Breast epithelium (tissue), 4 donors: ENCODE data around the gene GRIA3. TPM values are rescaled to one million over a fixed set of nuclear protein-coding genes. Genes with fewer than 3 reads are reported as not detected.

Experiments used
- DNase-seq, 2 donors: peaks; one replicate each; pipeline ENCODE4 v3.0.0-alpha.2; 2019; ENCODE audit warnings: low spot score in 2 of 2
- H3K27ac ChIP-seq, 2 donors: fragments of 200-600 bp; sonication (generic) in 1 of 2; one replicate each; pipeline ENCODE4 v1.5.1; 2016 to 2019; ENCODE audit warnings: mild to moderate bottlenecking in 1 of 2
- H3K27me3 ChIP-seq, 2 donors: fragments of 200-600 bp; sonication (generic) in 1 of 2; one replicate each; pipeline versions ENCODE4 v1.5.1 to v1.6.0; 2017 to 2019; ENCODE audit warnings: control low read depth in 1 of 2, mild to moderate bottlenecking in 1 of 2
- H3K36me3 ChIP-seq: fragments of 200-600 bp; one replicate; pipeline ENCODE4 v1.5.1; 2019
- H3K4me1 ChIP-seq, 2 donors: fragments of 200-600 bp; sonication (generic); one replicate each; pipeline ENCODE4 v1.5.1; 2016 to 2019; ENCODE audit warnings: control low read depth in 1 of 2
- H3K4me3 ChIP-seq, 3 donors: fragments of 200-600 bp; sonication (generic); 1 replicate in 2 of 3; 2 replicates in 1 of 3; pipeline ENCODE4 v1.5.1; 2016 to 2019; ENCODE audit warnings: mild to moderate bottlenecking in 3 of 3, moderate library complexity in 2 of 3
- H3K9me3 ChIP-seq, 2 donors: fragments of 200-600 bp; sonication (generic) in 1 of 2; one replicate each; pipeline ENCODE4 v1.5.1; 2016 to 2019; ENCODE audit warnings: control low read depth in 1 of 2
- CTCF ChIP-seq, 3 donors: fragments of 450-650 bp; IDR thresholded peaks; one replicate each; pipeline ENCODE4 v1.5.1; 2016 to 2017; ENCODE audit warnings: antibody characterized with exemption in 3 of 3, mild to moderate bottlenecking in 3 of 3, moderate library complexity in 3 of 3
- POLR2A ChIP-seq: fragments of 450-650 bp; IDR thresholded peaks from one replicate; pipeline ENCODE4 v1.6.1; 2016; ENCODE audit warnings: antibody characterized with exemption, mild to moderate bottlenecking, moderate library complexity
- POLR2AphosphoS5 ChIP-seq, 3 donors: sonication (generic); formaldehyde crosslinking; IDR thresholded peaks; one replicate each; pipeline ENCODE4 v1.6.1; 2017; ENCODE audit warnings: antibody characterized with exemption in 3 of 3
- intact Hi-C: fragments of 100-400 bp; cut with DNase I; formaldehyde crosslinking; loops from one replicate; pipeline ENCODE4 v1.15.1; 2023; ENCODE audit warnings: low total_unique reads
- total RNA-seq, 3 donors: library from RNA; depleted of rRNA; stranded (reverse); fragments of >200 nt; gene quantifications; one replicate each; pipeline ENCODE4 v1.1.0, GENCODE V29; 2016

GRIA3 gene
- total RNA-seq, 3 donors from 2014 or later: 0.98 to 2.6 (median 1.9) TPM

- no peaks in the 10 kb centered on the region for H3K4me1 ChIP-seq
- peaks cover 0 to 6% of the 10 kb centered on the region in 2 donors for H3K27me3 ChIP-seq
- TF ChIP-seq POLR2A: no peak
- no peak for TF ChIP-seq POLR2AphosphoS5 (IDR thresholded peaks at IDR 0.05)
- no peak for TF ChIP-seq CTCF (IDR thresholded peaks at IDR 0.05)
- no peak overlapping the region for H3K4me3 ChIP-seq
- no peaks in the 10 kb centered on the region for H3K36me3 ChIP-seq
- H3K27ac ChIP-seq: no peak overlapping the region
- no peaks in the 10 kb centered on the region for H3K9me3 ChIP-seq
- intact Hi-C loops: no loop called here
- no peak for DNase-seq
Measured at GRCh38 chrX:123324625-123325024, 140.5 kb downstream of the GRIA3 start.

DNA sequence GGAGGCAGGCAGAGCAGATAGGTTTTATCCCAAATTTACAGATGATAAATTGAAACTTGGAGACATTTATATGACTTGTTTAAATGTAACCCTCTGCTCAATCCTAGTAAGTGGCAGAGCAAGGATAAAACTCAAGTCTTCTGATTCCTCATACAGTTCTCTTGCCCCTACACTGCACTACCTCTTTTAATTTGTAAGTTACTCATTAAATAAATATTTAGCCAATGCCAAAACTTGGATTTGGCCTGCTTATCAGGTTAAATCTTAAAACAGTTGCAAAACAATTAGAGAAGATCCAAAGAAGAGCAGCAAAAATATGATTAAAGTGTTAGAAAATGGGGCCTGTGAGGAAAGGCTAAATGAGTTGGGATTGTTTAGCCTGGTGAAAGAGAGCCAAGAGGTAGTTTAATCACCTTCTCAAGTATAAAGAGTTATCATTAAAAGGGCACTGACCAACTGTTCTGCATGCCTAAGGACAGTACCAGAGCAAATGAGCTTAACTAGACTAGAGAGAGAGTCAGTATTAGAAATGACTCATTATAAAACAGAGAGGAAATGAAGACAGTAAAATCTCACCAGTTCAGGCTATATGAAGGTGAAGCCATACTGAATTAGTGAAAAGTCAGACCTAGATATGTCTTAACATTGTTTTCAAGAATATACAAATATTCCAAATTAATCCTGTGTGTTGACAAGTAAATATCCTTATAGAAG lies 146.3 kb downstream of the GRIA3 start:
- Histone ChIP-seq H3K4me1 (no peaks in the 10 kb centered on the region), H3K4me3 (no peak overlapping the region), H3K27ac (no peak overlapping the region), H3K9me3 (no peaks in the 10 kb centered on the region), H3K27me3 (no peaks in the 10 kb centered on the region), H3K36me3 (no peaks in the 10 kb centered on the region)
- TF ChIP-seq POLR2AphosphoS5 (IDR thresholded peaks at IDR 0.05): no peak
- intact Hi-C loops: no loop called here
- no peak for DNase-seq

DNA sequence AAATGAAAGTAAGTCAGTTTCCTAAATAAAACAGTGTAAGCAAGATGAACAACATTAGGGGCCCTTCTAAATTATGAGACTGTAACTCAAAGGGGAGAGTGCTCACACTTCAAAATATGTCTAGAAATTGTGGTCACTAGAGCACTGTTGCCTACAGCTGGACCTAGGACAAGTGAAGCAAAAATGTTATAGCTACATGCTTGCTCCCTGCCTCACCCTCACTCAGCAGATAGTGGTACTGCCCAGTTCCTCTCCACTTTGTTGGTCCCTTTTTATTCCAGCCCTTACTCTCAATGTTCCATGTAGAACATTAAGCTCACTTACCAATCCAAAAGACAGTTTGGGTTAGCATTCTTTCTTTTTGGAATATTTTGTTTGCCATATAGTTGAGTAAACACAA lies 147.3 kb downstream of the GRIA3 start:
- intact Hi-C loops: no loop called here
- no peak overlapping the region for H3K4me3 ChIP-seq
- no peak for DNase-seq

DNA sequence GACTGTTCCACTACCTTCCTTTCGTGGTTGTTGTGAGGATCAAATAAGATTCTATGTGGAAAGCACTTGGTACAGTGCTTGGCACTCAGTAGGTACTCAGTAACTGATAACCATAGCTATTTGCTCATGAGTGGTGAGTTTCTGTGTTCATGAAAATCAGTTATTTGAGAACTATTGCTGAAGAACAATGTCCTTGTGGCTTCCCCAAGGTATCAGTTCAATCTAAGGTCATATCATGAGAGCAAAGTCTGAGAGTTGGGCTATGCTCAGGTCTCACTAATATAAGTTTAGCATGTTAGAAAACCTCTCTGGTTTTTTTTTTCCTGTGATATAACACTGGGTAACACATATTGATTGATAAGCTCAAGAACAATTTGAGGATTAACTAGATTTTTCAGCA lies 147.8 kb downstream of the GRIA3 start:
- Histone ChIP-seq H3K27me3 (no peaks in the 10 kb centered on the region), H3K4me1 (no peaks in the 10 kb centered on the region), H3K9me3 (no peaks in the 10 kb centered on the region), H3K36me3 (no peaks in the 10 kb centered on the region), H3K4me3 (no peak overlapping the region), H3K27ac (no peak overlapping the region)
- intact Hi-C loops: no loop called here
- no peak for DNase-seq
- TF ChIP-seq POLR2A (no peak), CTCF (IDR thresholded peaks at IDR 0.05) (no peak), POLR2AphosphoS5 (IDR thresholded peaks at IDR 0.05) (no peak)

More for the DNA sequence above, 147.3 kb downstream of the GRIA3 start:
- no peaks in the 10 kb centered on the region for H3K9me3 ChIP-seq
- H3K36me3 ChIP-seq: no peaks in the 10 kb centered on the region
- TF ChIP-seq POLR2A: no peak
- H3K4me1 ChIP-seq: no peaks in the 10 kb centered on the region
- H3K27me3 ChIP-seq: no peaks in the 10 kb centered on the region
- H3K27ac ChIP-seq: no peak overlapping the region

DNA sequence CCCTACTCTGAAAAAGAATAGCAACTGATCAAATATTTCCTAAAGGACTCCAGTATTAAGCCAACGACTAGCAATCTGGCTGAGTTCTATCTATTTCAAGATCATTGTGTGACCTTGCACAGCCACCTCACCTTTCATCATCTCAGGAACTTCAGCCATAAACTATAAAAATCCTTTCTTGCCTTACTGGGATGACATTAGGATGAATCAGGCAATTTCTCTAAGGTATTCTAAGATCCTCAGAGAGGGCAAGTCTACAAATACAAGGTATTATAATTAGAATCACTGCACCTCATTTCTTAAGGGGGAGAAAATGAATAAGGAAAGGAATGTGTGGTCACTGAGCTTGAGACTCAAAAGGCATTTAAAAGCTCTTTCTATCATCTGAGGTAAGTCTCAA lies 152.6 kb downstream of the GRIA3 start:
- no peak overlapping the region for H3K4me3 ChIP-seq
- no peaks in the 10 kb centered on the region for H3K36me3 ChIP-seq
- no peaks in the 10 kb centered on the region for H3K4me1 ChIP-seq
- no peaks in the 10 kb centered on the region for H3K9me3 ChIP-seq
- H3K27ac ChIP-seq: no peak overlapping the region
- DNase-seq: no peak
- TF ChIP-seq POLR2AphosphoS5 (IDR thresholded peaks at IDR 0.05) (no peak), CTCF (IDR thresholded peaks at IDR 0.05) (no peak), POLR2A (no peak)
- no peaks in the 10 kb centered on the region for H3K27me3 ChIP-seq
- intact Hi-C loops: no loop called here

DNA sequence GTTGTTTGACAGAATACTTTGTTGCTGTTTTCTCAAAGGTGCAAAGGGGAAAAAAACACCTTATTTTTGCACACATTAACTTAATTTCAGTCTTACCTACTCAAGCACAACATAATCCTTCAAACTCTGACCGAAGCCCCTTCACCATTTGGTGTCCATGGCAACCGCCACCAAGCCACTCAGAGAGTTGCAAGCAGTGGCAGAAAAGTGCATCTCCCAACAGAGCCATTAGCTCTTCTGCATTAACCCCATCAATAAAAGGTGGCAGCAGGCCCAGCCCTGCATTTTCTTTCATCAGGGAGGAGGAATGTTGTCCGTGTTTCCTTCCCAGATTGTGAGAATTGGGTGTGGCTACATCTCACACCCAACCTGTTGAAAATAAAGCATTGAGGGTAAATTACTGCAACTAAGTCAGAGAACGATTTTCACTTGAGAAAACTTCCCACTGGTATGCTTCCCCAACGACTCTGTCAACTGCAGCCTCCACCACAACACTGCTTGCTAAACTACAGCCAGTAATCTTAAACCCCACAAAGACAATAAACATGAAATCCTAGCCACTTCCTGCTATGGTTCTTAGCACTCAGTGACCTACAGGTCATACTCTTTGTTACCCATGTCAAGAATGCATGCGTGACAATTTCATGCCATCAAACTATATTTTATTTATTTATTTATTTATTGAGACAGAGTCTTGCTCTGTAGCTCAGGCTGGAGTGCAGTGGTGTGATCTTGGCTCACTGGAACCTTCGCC lies 154.0 kb downstream of the GRIA3 start:
- no peak overlapping the region for H3K27ac ChIP-seq
- no peaks in the 10 kb centered on the region for H3K36me3 ChIP-seq
- DNase-seq: no peak
- no peaks in the 10 kb centered on the region for H3K9me3 ChIP-seq
- H3K4me3 ChIP-seq: no peak overlapping the region
- H3K4me1 ChIP-seq: no peaks in the 10 kb centered on the region
- intact Hi-C loops: no loop called here
- TF ChIP-seq POLR2AphosphoS5 (IDR thresholded peaks at IDR 0.05) (no peak), POLR2A (no peak), CTCF (IDR thresholded peaks at IDR 0.05) (no peak)
- no peaks in the 10 kb centered on the region for H3K27me3 ChIP-seq
